Type B pancreatic cell (in vitro differentiated cells): Measurements from ENCODE around the gene SLC36A3. TPM values are rescaled to one million over a fixed set of nuclear protein-coding genes. Genes with fewer than 3 reads are reported as not detected.

Source experiments
- DNase-seq: peaks from one replicate; pipeline ENCODE4 v3.0.0; 2021; ENCODE audit warnings: mixed read lengths; ENCODE audit not compliant: unreplicated experiment; ENCODE audit errors: extremely low spot score
- H3K27ac Mint-ChIP-seq: 2 replicates; pipeline ENCODE4 v1.8.0; 2021; ENCODE audit warnings: mild to moderate bottlenecking, mixed read lengths
- H3K27me3 Mint-ChIP-seq: 2 replicates; pipeline ENCODE4 v1.8.0; 2021; ENCODE audit warnings: mixed read lengths
- H3K36me3 Mint-ChIP-seq: 2 replicates; pipeline ENCODE4 v1.8.0; 2021; ENCODE audit warnings: mixed read lengths
- H3K4me1 Mint-ChIP-seq: one replicate; pipeline ENCODE4 v1.8.0; 2021; ENCODE audit warnings: mixed read lengths; ENCODE audit not compliant: unreplicated experiment
- H3K4me3 Mint-ChIP-seq: 2 replicates; pipeline ENCODE4 v1.8.0; 2021; ENCODE audit warnings: mild to moderate bottlenecking, mixed read lengths
- H3K9me3 Mint-ChIP-seq: 2 replicates; pipeline ENCODE4 v1.8.0; 2021; ENCODE audit warnings: mixed read lengths
- total RNA-seq: library from RNA; stranded (reverse); gene quantifications from 2 replicates; pipeline ENCODE4 v1.2.1, GENCODE V29; 2021; ENCODE audit warnings: low replicate concordance
- TF ChIP-seq, protein P1 (sequence below): fragments of 200-600 bp; sonication (generic); conservative IDR thresholded peaks from 2 replicates; pipeline ENCODE4 v1.5.0; 2021; ENCODE audit warnings: antibody characterized with exemption, mild to moderate bottlenecking

The SLC36A3 gene
- total RNA-seq, 1 donor from 2014 or later, result not detected

DNA sequence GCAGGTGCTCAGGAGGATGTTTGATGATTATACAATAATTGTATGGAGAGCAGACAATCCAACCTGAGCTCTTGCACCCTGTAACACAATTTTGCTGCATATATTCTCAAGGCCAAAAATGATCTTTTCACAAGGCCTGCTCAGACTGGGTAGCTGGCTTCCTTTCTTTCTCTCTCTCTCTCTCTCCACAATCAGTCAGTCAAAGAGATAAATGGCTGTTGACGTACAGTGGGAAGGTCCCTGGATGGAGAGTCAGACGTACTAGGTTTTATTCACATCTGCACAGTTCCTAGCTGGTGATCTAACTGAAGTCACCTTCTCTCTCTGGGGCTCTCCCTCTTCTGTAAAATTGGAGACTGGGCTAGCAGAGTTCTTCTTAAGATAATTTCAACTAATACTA lies 24.0 kb upstream of the SLC36A3 start:
- H3K27me3 Mint-ChIP-seq, result no peaks in the 10 kb centered on the region
- H3K9me3 Mint-ChIP-seq, result no peaks in the 10 kb centered on the region
- H3K4me1 Mint-ChIP-seq, result no peaks in the 10 kb centered on the region
- DNase-seq, result no peak
- no peak overlapping the region for H3K4me3 Mint-ChIP-seq
- H3K36me3 Mint-ChIP-seq, result no peaks in the 10 kb centered on the region
- TF ChIP-seq, protein P1, sequence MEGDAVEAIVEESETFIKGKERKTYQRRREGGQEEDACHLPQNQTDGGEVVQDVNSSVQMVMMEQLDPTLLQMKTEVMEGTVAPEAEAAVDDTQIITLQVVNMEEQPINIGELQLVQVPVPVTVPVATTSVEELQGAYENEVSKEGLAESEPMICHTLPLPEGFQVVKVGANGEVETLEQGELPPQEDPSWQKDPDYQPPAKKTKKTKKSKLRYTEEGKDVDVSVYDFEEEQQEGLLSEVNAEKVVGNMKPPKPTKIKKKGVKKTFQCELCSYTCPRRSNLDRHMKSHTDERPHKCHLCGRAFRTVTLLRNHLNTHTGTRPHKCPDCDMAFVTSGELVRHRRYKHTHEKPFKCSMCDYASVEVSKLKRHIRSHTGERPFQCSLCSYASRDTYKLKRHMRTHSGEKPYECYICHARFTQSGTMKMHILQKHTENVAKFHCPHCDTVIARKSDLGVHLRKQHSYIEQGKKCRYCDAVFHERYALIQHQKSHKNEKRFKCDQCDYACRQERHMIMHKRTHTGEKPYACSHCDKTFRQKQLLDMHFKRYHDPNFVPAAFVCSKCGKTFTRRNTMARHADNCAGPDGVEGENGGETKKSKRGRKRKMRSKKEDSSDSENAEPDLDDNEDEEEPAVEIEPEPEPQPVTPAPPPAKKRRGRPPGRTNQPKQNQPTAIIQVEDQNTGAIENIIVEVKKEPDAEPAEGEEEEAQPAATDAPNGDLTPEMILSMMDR, result no peak
- no peak overlapping the region for H3K27ac Mint-ChIP-seq

DNA sequence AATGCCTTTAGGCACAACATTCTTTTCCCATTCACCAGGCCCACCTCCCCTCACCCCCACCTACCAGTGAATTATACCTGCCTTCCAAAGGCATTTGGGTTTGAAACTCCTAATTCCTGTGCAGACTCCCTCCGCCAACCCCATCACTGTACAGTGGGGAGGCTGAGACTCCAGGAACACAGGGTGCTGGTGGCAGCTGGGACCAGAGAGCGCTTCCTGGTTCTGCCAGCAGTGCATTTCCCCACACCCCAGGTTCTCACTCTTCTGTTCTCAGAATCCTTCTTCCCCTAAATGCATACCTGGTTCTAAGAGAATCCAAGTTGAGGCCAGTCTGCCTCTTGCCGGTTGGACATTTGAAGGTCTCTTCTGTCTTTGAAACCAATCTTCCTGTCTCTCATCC lies 22.7 kb upstream of the SLC36A3 start:
- H3K4me3 Mint-ChIP-seq, result no peak overlapping the region
- TF ChIP-seq, protein P1, result no peak
- H3K36me3 Mint-ChIP-seq, result no peaks in the 10 kb centered on the region
- H3K9me3 Mint-ChIP-seq, result no peaks in the 10 kb centered on the region
- peaks cover 4% of the 10 kb centered on the region for H3K4me1 Mint-ChIP-seq
- DNase-seq, result no peak
- H3K27me3 Mint-ChIP-seq, result no peaks in the 10 kb centered on the region
- no peak overlapping the region for H3K27ac Mint-ChIP-seq

DNA sequence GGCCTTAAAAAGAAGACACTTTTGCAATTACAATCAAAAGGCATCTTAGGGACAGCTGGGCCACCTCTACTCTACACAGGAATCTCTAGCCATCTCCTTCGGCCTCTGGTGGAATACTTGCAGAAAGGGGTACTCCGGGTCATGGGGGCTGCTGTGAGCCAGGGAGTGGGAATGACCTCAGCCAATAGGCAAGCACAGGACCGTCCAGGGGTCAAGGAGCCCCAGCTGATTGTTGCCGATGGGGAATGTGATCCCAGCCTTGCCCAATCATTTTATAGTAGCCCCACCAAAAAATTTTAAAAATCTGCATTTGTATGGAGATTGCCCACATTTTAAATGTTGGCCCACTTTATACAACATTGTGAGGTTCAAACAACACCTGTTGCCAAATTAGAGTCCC lies 16.9 kb upstream of the SLC36A3 start:
- H3K27ac Mint-ChIP-seq, result no peak overlapping the region
- H3K4me3 Mint-ChIP-seq, result no peak overlapping the region
- no peaks in the 10 kb centered on the region for H3K9me3 Mint-ChIP-seq
- H3K27me3 Mint-ChIP-seq, result peaks cover 3% of the 10 kb centered on the region
- DNase-seq, result no peak
- TF ChIP-seq, protein P1, result no peak
- H3K4me1 Mint-ChIP-seq, result peaks cover 8% of the 10 kb centered on the region
- no peaks in the 10 kb centered on the region for H3K36me3 Mint-ChIP-seq

DNA sequence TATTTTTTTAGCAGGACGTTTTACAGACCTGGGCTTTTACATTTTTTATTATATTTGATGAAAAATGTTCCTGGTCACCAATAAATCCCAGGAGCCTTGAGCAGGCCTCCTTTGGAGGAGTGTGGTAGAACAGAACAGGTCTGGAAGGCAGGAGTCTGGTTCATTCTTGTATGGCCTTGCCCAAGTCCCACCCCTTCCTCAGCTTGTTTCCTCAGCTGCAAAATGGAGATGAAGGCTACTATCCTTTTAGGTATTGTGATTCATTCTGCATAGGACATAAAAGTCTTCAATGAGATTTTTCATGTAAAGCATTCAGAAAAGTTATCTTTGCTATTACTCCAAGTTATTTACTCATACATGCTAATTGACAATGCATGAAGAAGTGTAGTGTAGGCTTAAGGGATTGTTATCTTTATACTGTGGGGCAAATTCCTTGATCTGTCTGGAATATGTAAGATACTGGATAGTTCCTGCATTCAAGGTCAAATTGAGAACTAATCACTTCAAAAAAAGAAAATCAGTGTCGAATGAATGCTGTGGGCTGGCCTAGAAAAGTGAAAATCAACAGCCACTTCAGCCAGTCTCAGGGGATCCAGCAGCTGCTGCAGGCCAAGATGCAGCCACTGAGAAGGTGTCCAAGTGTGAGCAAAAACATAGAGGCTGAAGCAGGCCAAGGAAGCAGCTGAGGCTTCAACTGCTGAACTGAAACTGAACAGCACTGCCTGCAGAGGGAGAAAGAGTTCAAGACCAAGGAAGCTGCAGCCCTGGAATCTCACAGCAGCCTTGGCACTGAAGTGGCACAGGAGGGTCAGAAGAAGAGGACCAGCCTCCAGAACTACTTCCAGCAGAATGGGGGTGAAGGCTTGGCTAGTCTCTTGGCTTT lies 15.5 kb upstream of the SLC36A3 start:
- Mint-ChIP-seq H3K4me1 (peaks cover 8% of the 10 kb centered on the region), H3K27ac (no peak overlapping the region), H3K9me3 (no peaks in the 10 kb centered on the region), H3K4me3 (no peak overlapping the region), H3K27me3 (peaks cover 3% of the 10 kb centered on the region), H3K36me3 (no peaks in the 10 kb centered on the region)
- no peak for DNase-seq
- TF ChIP-seq, protein P1, result peak; percentile 26

DNA sequence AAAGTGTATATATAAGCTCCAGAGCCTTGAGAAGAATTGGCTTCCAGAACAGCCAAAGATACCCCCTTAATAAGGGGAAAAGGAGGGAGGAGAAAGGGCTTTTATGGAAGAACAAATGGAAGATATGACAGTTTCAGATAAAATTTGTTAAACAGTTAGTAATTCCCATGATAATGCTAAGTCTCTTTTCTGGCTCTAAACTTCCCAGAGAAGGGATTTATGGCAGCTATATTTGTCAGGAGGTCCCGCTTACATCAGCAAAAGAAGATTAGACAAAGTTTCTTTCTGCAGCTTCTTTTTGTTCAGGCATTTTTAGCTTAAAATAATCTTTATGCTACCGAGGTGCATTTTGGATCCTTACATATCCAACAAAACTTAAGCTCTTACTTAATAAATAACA lies 14.3 kb upstream of the SLC36A3 start:
- no peak for DNase-seq
- H3K27me3 Mint-ChIP-seq, result peaks cover 3% of the 10 kb centered on the region
- H3K4me1 Mint-ChIP-seq, result peaks cover 8% of the 10 kb centered on the region
- TF ChIP-seq, protein P1, result no peak
- no peak overlapping the region for H3K27ac Mint-ChIP-seq
- no peak overlapping the region for H3K4me3 Mint-ChIP-seq
- no peaks in the 10 kb centered on the region for H3K36me3 Mint-ChIP-seq
- H3K9me3 Mint-ChIP-seq, result no peaks in the 10 kb centered on the region
